SU-DHL-6 (cell line): ENCODE measurements around the gene ORM2.

ENCODE experiments used
- H2AFZ ChIP-seq: fragments of 200-600 bp; sonication (generic); 2 replicates; pipeline ENCODE4 v1.6.1; 2014; ENCODE audit warnings: low read depth, mild to moderate bottlenecking, moderate library complexity, mixed read lengths, antibody characterized with exemption, low read length; ENCODE audit not compliant: severe bottlenecking
- H3F3A ChIP-seq: fragments of 200-600 bp; shearing (Covaris generic); 2 replicates; pipeline ENCODE4 v1.6.0; 2016; ENCODE audit warnings: antibody characterized with exemption, mild to moderate bottlenecking; ENCODE audit not compliant: insufficient read depth
- H3K27ac ChIP-seq: fragments of 200-600 bp; sonication (generic); 2 replicates; pipeline ENCODE4 v1.5.1; 2016; ENCODE audit warnings: low read depth, mild to moderate bottlenecking, low read length, moderate library complexity, mixed read lengths
- H3K27me3 ChIP-seq: fragments of 200-600 bp; sonication (generic), shearing (Covaris generic); 2 replicates; pipeline ENCODE4 v1.6.0; 2014; ENCODE audit warnings: mild to moderate bottlenecking, low read length
- H3K36me3 ChIP-seq: fragments of 200-600 bp; sonication (generic); 2 replicates; pipeline ENCODE4 v1.6.1; 2014; ENCODE audit warnings: mild to moderate bottlenecking, low read length, mixed read lengths
- H3K4me2 ChIP-seq: fragments of 300-600, 200-600 bp; shearing (Covaris generic), sonication (generic); 2 replicates; pipeline ENCODE4 v1.6.0; 2014; ENCODE audit warnings: low read length, low read depth, mild to moderate bottlenecking; ENCODE audit not compliant: poor library complexity, severe bottlenecking
- H3K4me3 ChIP-seq: fragments of 200-600 bp; sonication (generic); 2 replicates; pipeline ENCODE4 v1.5.1; 2014; ENCODE audit warnings: antibody characterized with exemption, low read length, mild to moderate bottlenecking, mixed read lengths; ENCODE audit not compliant: insufficient read depth, poor library complexity, severe bottlenecking
- H3K79me2 ChIP-seq: fragments of 200-600 bp; sonication (generic); 2 replicates; pipeline ENCODE4 v1.6.1; 2014; ENCODE audit warnings: mild to moderate bottlenecking, low read length, moderate library complexity; ENCODE audit not compliant: insufficient read depth
- H3K9ac ChIP-seq: fragments of 200-600 bp; sonication (generic); 2 replicates; pipeline ENCODE4 v1.7.0; 2014; ENCODE audit warnings: mild to moderate bottlenecking, low read length
- H3K9me2 ChIP-seq: fragments of 200-600 bp; sonication (generic); replicated peaks from 2 replicates; pipeline ENCODE4 v1.6.1; 2014; ENCODE audit warnings: low read length; ENCODE audit not compliant: insufficient read depth
- H3K9me3 ChIP-seq: fragments of 200-600 bp; sonication (generic); 2 replicates; pipeline ENCODE4 v1.6.1; 2014; ENCODE audit warnings: low read length, mixed read lengths; ENCODE audit not compliant: insufficient read depth
- H4K20me1 ChIP-seq: fragments of 200-600 bp; sonication (generic); 2 replicates; pipeline ENCODE4 v1.6.1; 2014; ENCODE audit warnings: low read depth, mild to moderate bottlenecking, antibody characterized with exemption, low read length, moderate library complexity, mixed read lengths
- CTCF ChIP-seq: fragments of 200-600 bp; sonication (generic); IDR thresholded peaks from one replicate; pipeline ENCODE4 v1.5.1; 2017; ENCODE audit warnings: antibody characterized with exemption, mild to moderate bottlenecking, low read length, moderate library complexity; ENCODE audit not compliant: insufficient read depth, poor library complexity, severe bottlenecking
- EZH2phosphoT487 ChIP-seq: fragments of 200-600 bp; sonication (generic), shearing (Covaris generic); conservative IDR thresholded peaks from 2 replicates; pipeline ENCODE4 v1.6.1; 2018; ENCODE audit warnings: mild to moderate bottlenecking, antibody characterized with exemption, low read length, moderate library complexity, mixed read lengths

The ORM2 gene

GRCh38 chr9:114357360-114357759, 27.7 kb downstream of the ORM2 start:
- Histone ChIP-seq H3K9ac (no peak overlapping the region), H3K9me2 (no peaks in the 10 kb centered on the region), H3K4me3 (no peak overlapping the region), H3K4me2 (no peak overlapping the region), H4K20me1 (no peaks in the 10 kb centered on the region), H3K79me2 (no peaks in the 10 kb centered on the region), H2AFZ (no peak overlapping the region), H3K9me3 (no peaks in the 10 kb centered on the region), H3K36me3 (peaks cover 37% of the 10 kb centered on the region), H3K27me3 (no peaks in the 10 kb centered on the region), H3F3A (no peaks in the 10 kb centered on the region), H3K27ac (no peak overlapping the region)
- no peak for TF ChIP-seq EZH2phosphoT487

GRCh38 chr9:114357911-114358328, 28.3 kb downstream of the ORM2 start:
- H3F3A ChIP-seq: no peaks in the 10 kb centered on the region
- H2AFZ ChIP-seq: no peak overlapping the region
- H3K9me2 ChIP-seq: no peaks in the 10 kb centered on the region
- no peak overlapping the region for H3K4me2 ChIP-seq
- no peaks in the 10 kb centered on the region for H3K9me3 ChIP-seq
- H4K20me1 ChIP-seq: no peaks in the 10 kb centered on the region
- H3K27ac ChIP-seq: no peak overlapping the region
- TF ChIP-seq CTCF (no peak), EZH2phosphoT487 (no peak)
- no peaks in the 10 kb centered on the region for H3K79me2 ChIP-seq
- no peak overlapping the region for H3K4me3 ChIP-seq
- H3K36me3 ChIP-seq: peaks cover 40% of the 10 kb centered on the region
- H3K27me3 ChIP-seq: no peaks in the 10 kb centered on the region
- no peak overlapping the region for H3K9ac ChIP-seq

- H3K36me3 ChIP-seq: peaks cover 31% of the 10 kb centered on the region
Measured at GRCh38 chr9:114359801-114360200, 30.1 kb downstream of the ORM2 start.

GRCh38 chr9:114361542-114361941, 31.9 kb downstream of the ORM2 start:
- H4K20me1 ChIP-seq: no peaks in the 10 kb centered on the region
- H3K4me2 ChIP-seq: no peak overlapping the region
- H3K27me3 ChIP-seq: no peaks in the 10 kb centered on the region
- H3K9me3 ChIP-seq: no peaks in the 10 kb centered on the region
- no peaks in the 10 kb centered on the region for H3K9me2 ChIP-seq
- H3K9ac ChIP-seq: no peak overlapping the region
- no peak overlapping the region for H3K27ac ChIP-seq
- H2AFZ ChIP-seq: no peak overlapping the region
- no peak overlapping the region for H3K4me3 ChIP-seq
- TF ChIP-seq EZH2phosphoT487 (no peak), CTCF (no peak)
- H3K36me3 ChIP-seq: peaks cover 40% of the 10 kb centered on the region
- H3K79me2 ChIP-seq: no peaks in the 10 kb centered on the region
- peaks cover 8% of the 10 kb centered on the region for H3F3A ChIP-seq

More at GRCh38 chr9:114359801-114360200, 30.1 kb downstream of the ORM2 start:
- Histone ChIP-seq H3K4me2 (no peak overlapping the region), H3K27me3 (no peaks in the 10 kb centered on the region), H2AFZ (no peak overlapping the region), H3K9ac (no peak overlapping the region), H3K79me2 (no peaks in the 10 kb centered on the region), H4K20me1 (no peaks in the 10 kb centered on the region), H3K27ac (no peak overlapping the region), H3K4me3 (no peak overlapping the region), H3F3A (no peaks in the 10 kb centered on the region), H3K9me3 (no peaks in the 10 kb centered on the region), H3K9me2 (no peaks in the 10 kb centered on the region)
- TF ChIP-seq EZH2phosphoT487 (no peak), CTCF (no peak)
